K562 (cell line): ENCODE results near the gene MC5R. TPM values are rescaled to one million over a fixed set of nuclear protein-coding genes. Genes with fewer than 3 reads are reported as not detected.

Experiments
- ATAC-seq: fragments of 200-7000 bp; cut with Tn5 transposase; 3 replicates; pipeline ENCODE4 v1.9.1; 2020; ENCODE audit warnings: moderate library complexity
- BruUV-seq: library from RNA; stranded (reverse); fragments of 400-500 nt; replicated peaks from 2 replicates; lab custom pipeline; 2021; lab: Mats Ljungman, UMichigan
- CTCF ChIA-PET: fragments of 300-600 bp; formaldehyde crosslinking; extraction: SDS; loops from one replicate; lab custom pipeline; 2021; ENCODE audit warnings: low intra/inter-chr PET ratio; lab: Yijun Ruan, JAX
- POLR2A ChIA-PET: fragments of 300-600, 350-650 bp; sonication (Branson Sonifier 250); formaldehyde crosslinking; extraction: SDS; loops from one replicate; lab custom pipeline; 2021; ENCODE audit warnings: antibody characterized with exemption, inconsistent platforms; lab: Yijun Ruan, JAX
- DNase-seq, 4 experiments: peaks; one replicate each; pipeline versions ENCODE4 v3.0.0 to v3.0.0-alpha.2; 2011 to 2018; ENCODE audit warnings: low spot score in 3 of 4, mixed read lengths in 3 of 4; ENCODE audit errors: extremely low read depth in 1 of 4
- FAIRE-seq: peaks from 2 replicates; lab custom pipeline; 2011; peaks lifted over from hg19 to GRCh38; lab: Jason Lieb, UNC
- H2AFZ ChIP-seq: 2 replicates; pipeline ENCODE4 v1.6.0; 2011; ENCODE audit warnings: low read depth, low read length, control low read depth, inconsistent platforms
- H3K27ac ChIP-seq: fragments of 200-600 bp; 3 replicates; pipeline ENCODE4 v1.8.0; 2011; ENCODE audit warnings: low read depth, mild to moderate bottlenecking, control low read depth, inconsistent platforms, low read length, moderate library complexity, mixed read lengths; ENCODE audit errors: extremely low read depth
- H3K27me3 ChIP-seq, 2 experiments: fragments of 300-600 bp in 1 of 2; 2 replicates in 1 of 2; 3 replicates in 1 of 2; pipeline versions ENCODE4 v1.6.0 to v1.8.0; 2011; ENCODE audit warnings: inconsistent platforms in 2 of 2, low read length in 2 of 2, mild to moderate bottlenecking in 1 of 2, mixed read lengths in 1 of 2, moderate library complexity in 1 of 2; ENCODE audit not compliant: control insufficient read depth in 2 of 2, insufficient read depth in 2 of 2
- H3K36me3 ChIP-seq: fragments of 300-600 bp; 3 replicates; pipeline ENCODE4 v1.8.0; 2011; ENCODE audit warnings: mild to moderate bottlenecking, low read length, inconsistent platforms; ENCODE audit not compliant: control insufficient read depth, insufficient read depth
- H3K4me1 ChIP-seq, 2 experiments: fragments of 200-600 bp in 1 of 2; replicated peaks in 1 of 2; 2 replicates in 1 of 2; 3 replicates in 1 of 2; pipeline versions ENCODE4 v1.5.1 to v1.8.0; 2011; ENCODE audit warnings: inconsistent platforms in 2 of 2, low read length in 2 of 2, mild to moderate bottlenecking in 1 of 2, mixed read lengths in 1 of 2, moderate library complexity in 1 of 2; ENCODE audit not compliant: control insufficient read depth in 2 of 2, insufficient read depth in 2 of 2
- H3K4me2 ChIP-seq: 2 replicates; pipeline ENCODE4 v1.6.1; 2011; ENCODE audit warnings: low read length, control low read depth, inconsistent platforms, mixed read lengths; ENCODE audit not compliant: insufficient read depth
- H3K4me3 ChIP-seq: fragments of 200-600 bp; sonication (generic), shearing (Covaris generic); 2 replicates; pipeline ENCODE4 v1.5.1; 2016; ENCODE audit warnings: control low read depth, inconsistent platforms
- H3K79me2 ChIP-seq: fragments of 200-600 bp; 3 replicates; pipeline ENCODE4 v1.8.0; 2011; ENCODE audit warnings: low read length, inconsistent platforms; ENCODE audit not compliant: control insufficient read depth, insufficient read depth
- H3K9ac ChIP-seq, 2 experiments: 2 replicates each; pipeline versions ENCODE4 v1.6.0 to v1.6.1; 2011; ENCODE audit warnings: low read depth in 2 of 2, low read length in 2 of 2, control low read depth in 1 of 2, inconsistent platforms in 1 of 2, mild to moderate bottlenecking in 1 of 2, mixed read lengths in 1 of 2; ENCODE audit not compliant: insufficient read depth in 1 of 2
- H3K9me1 ChIP-seq: one replicate; pipeline ENCODE4 v1.6.0; 2011; ENCODE audit warnings: inconsistent platforms, mild to moderate bottlenecking, low read length, moderate library complexity; ENCODE audit not compliant: control insufficient read depth, insufficient read depth
- H3K9me3 ChIP-seq: replicated peaks from 2 replicates; pipeline ENCODE4 v1.5.1; 2011; ENCODE audit warnings: low read depth, low read length, inconsistent platforms; ENCODE audit not compliant: control insufficient read depth, insufficient read depth
- H4K20me1 ChIP-seq: replicated peaks from 2 replicates; pipeline ENCODE4 v1.6.1; 2011; ENCODE audit warnings: low read length, inconsistent platforms, mixed read lengths; ENCODE audit not compliant: control insufficient read depth, insufficient read depth
- ELK3 ChIP-seq: fragments of 450-650 bp; formaldehyde crosslinking; IDR thresholded peaks from 2 replicates; pipeline ENCODE4 v1.4.0; 2020; ENCODE audit warnings: mild to moderate bottlenecking
- HIVEP1 ChIP-seq: fragments of 250-450 bp; sonication (Bioruptor Pico); IDR thresholded peaks from 2 replicates; pipeline ENCODE4 v1.4.0; 2020; ENCODE audit warnings: mild to moderate bottlenecking
- ZNF12 ChIP-seq: sonication (generic); formaldehyde crosslinking; IDR thresholded peaks from 2 replicates; pipeline ENCODE4 v1.4.0; 2020; ENCODE audit warnings: mild to moderate bottlenecking, missing genetic modification reagents
- WGBS: fragments of 100-300 bp; shearing (Covaris generic); methylation state at CpG from one replicate; pipeline ENCODE4 v1.1.6; 2016; ENCODE audit warnings: low coverage, mixed read lengths; ENCODE audit not compliant: insufficient coverage; ENCODE audit errors: missing lambda C conversion rate; 5-methylcytosine and 5-hydroxymethylcytosine counted together
- in situ Hi-C: fragments of 300-500 bp; cut with MboI; formaldehyde crosslinking; loops from 4 replicates; pipeline ENCODE4 v1.15.0; 2018; ENCODE audit warnings: inconsistent platforms, mixed read lengths
- intact Hi-C: fragments of 100-400 bp; cut with micrococcal nuclease; formaldehyde crosslinking; loops from 2 replicates; pipeline ENCODE4 v1.14.2; 2022
- polyA plus RNA-seq, 8 experiments: library from polyadenylated mRNA; depleted of rRNA in 4 of 8; stranded (reverse) in 5 of 8; unstranded in 3 of 8; fragments of >200 nt; fragmentation: Nextera tagmentation in 2 of 8; fragmentation: Illumina TruSeq in 1 of 8; extraction: Ambion mirVana in 2 of 8; extraction: Trizol in 1 of 8; gene quantifications; 2 replicates each; pipeline versions ENCODE4 v1.2.1 to v1.2.3, GENCODE V29; 2011 to 2014; ENCODE audit warnings: inconsistent platforms in 1 of 8, missing spikeins in 1 of 8
- total RNA-seq, 7 experiments: library from RNA; depleted of rRNA in 6 of 7; stranded (reverse); fragments of >200 nt in 6 of 7; fragmentation: Illumina TruSeq in 2 of 7; extraction: Trizol in 2 of 7; gene quantifications; 2 replicates each; pipeline versions ENCODE4 v1.2.1 to v1.2.3, GENCODE V29; 2011 to 2021; ENCODE audit warnings: low replicate concordance in 1 of 7

Gene MC5R
- total and polyA plus RNA-seq, 9 of the 15 experiments (the other 6 are each of a cell fraction or from before 2014, with no cell fraction given), result not detected

GRCh38 chr18:13874558-13874957, 50.6 kb downstream of the MC5R start:
- DNase-seq, result no peak
- in situ Hi-C loops (no loop called here), intact Hi-C loops (no loop called here)
- ChIA-PET POLR2A (no interaction called here), CTCF (no interaction called here)
- 0% methylated on average over 4 of the region's 4 CpGs for WGBS
- H3K4me2 ChIP-seq, result no peak overlapping the region
- H3K27ac ChIP-seq, result no peak overlapping the region
- H3K27me3 ChIP-seq, result peaks cover 2 to 14% of the 10 kb centered on the region in 2 experiments; a peak in 2 of 5 replicates
- BruUV-seq, result no TSS peak
- H3K4me1 ChIP-seq, result no peaks in the 10 kb centered on the region
- H3K9me1 ChIP-seq, result no peaks in the 10 kb centered on the region
- no peaks in the 10 kb centered on the region for H3K36me3 ChIP-seq
- no peak for FAIRE-seq
- TF ChIP-seq ELK3 (no peak), ZNF12 (no peak), HIVEP1 (no peak)
- no peak for ATAC-seq
- no peak overlapping the region for H3K9ac ChIP-seq
- no peak overlapping the region for H2AFZ ChIP-seq
- H4K20me1 ChIP-seq, result no peaks in the 10 kb centered on the region
- H3K4me3 ChIP-seq, result no peak overlapping the region
- H3K9me3 ChIP-seq, result no peaks in the 10 kb centered on the region
- no peaks in the 10 kb centered on the region for H3K79me2 ChIP-seq

Other genes with a start within 250 kb of the MC5R start
- gene FAM210A, start 97.6 kb upstream of the MC5R start, total RNA-seq (2014; rRNA removed), result 19.1 and 23.1 TPM in 2 replicates
- 21.2 and 25.3 TPM in 2 replicates for gene FAM210A, start 97.6 kb upstream of the MC5R start, total RNA-seq (2014; rRNA removed; fragmentation: Illumina TruSeq; extraction: Trizol)
- gene FAM210A, start 97.6 kb upstream of the MC5R start, total RNA-seq (2015; rRNA removed; fragmentation: Illumina TruSeq; extraction: Trizol), result 15.6 and 18.3 TPM in 2 replicates
- 24.4 and 24.9 TPM in 2 replicates for gene FAM210A, start 97.6 kb upstream of the MC5R start, total RNA-seq (2021)
- 30.5 and 41.7 TPM in 2 replicates for gene FAM210A, start 97.6 kb upstream of the MC5R start, polyA plus RNA-seq (2011; rRNA removed)
- gene FAM210A, start 97.6 kb upstream of the MC5R start, polyA plus RNA-seq (2014; fragmentation: Illumina TruSeq; extraction: Trizol), result 17.4 and 20.0 TPM in 2 replicates
- 10 to 100 TPM in 1 of 2 experiments, 1 to 10 TPM in 1; 8.3 to 11.2 TPM for gene FAM210A, start 97.6 kb upstream of the MC5R start, polyA plus RNA-seq (2014; fragmentation: Nextera tagmentation; extraction: Ambion mirVana)
- gene FAM210A, start 97.6 kb upstream of the MC5R start, polyA plus RNA-seq (2014; rRNA removed), result 17.4 and 19.8 TPM in 2 replicates
- gene RNMT, start 97.5 kb upstream of the MC5R start, total RNA-seq (2014; rRNA removed), result 15.7 and 20.2 TPM in 2 replicates
- gene RNMT, start 97.5 kb upstream of the MC5R start, total RNA-seq (2014; rRNA removed; fragmentation: Illumina TruSeq; extraction: Trizol), result 41.2 and 49.7 TPM in 2 replicates
- 26.7 and 28.3 TPM in 2 replicates for gene RNMT, start 97.5 kb upstream of the MC5R start, total RNA-seq (2015; rRNA removed; fragmentation: Illumina TruSeq; extraction: Trizol)
- gene RNMT, start 97.5 kb upstream of the MC5R start, total RNA-seq (2021), result 37.5 and 41.4 TPM in 2 replicates
- 31.6 and 34.1 TPM in 2 replicates for gene RNMT, start 97.5 kb upstream of the MC5R start, polyA plus RNA-seq (2011; rRNA removed)
- gene RNMT, start 97.5 kb upstream of the MC5R start, polyA plus RNA-seq (2014; fragmentation: Illumina TruSeq; extraction: Trizol), result 33.1 and 33.8 TPM in 2 replicates
- 10 to 100 TPM; 40.0 to 63.4 TPM for gene RNMT, start 97.5 kb upstream of the MC5R start, polyA plus RNA-seq (2014; fragmentation: Nextera tagmentation; extraction: Ambion mirVana)
- gene RNMT, start 97.5 kb upstream of the MC5R start, polyA plus RNA-seq (2014; rRNA removed), result 21.7 and 24.1 TPM in 2 replicates
- gene MC2R, start 91.4 kb downstream of the MC5R start, total RNA-seq (2014; rRNA removed), result not detected in 2 replicates
- not detected in 2 replicates for gene MC2R, start 91.4 kb downstream of the MC5R start, total RNA-seq (2014; rRNA removed; fragmentation: Illumina TruSeq; extraction: Trizol)
- not detected in 2 replicates for gene MC2R, start 91.4 kb downstream of the MC5R start, total RNA-seq (2015; rRNA removed; fragmentation: Illumina TruSeq; extraction: Trizol)
- not detected in 2 replicates for gene MC2R, start 91.4 kb downstream of the MC5R start, total RNA-seq (2021)
- not detected in 2 replicates for gene MC2R, start 91.4 kb downstream of the MC5R start, polyA plus RNA-seq (2011; rRNA removed)
- not detected in 2 replicates for gene MC2R, start 91.4 kb downstream of the MC5R start, polyA plus RNA-seq (2014; fragmentation: Illumina TruSeq; extraction: Trizol)
- gene MC2R, start 91.4 kb downstream of the MC5R start, polyA plus RNA-seq (2014; fragmentation: Nextera tagmentation; extraction: Ambion mirVana), result not detected
- gene MC2R, start 91.4 kb downstream of the MC5R start, polyA plus RNA-seq (2014; rRNA removed), result not detected in 2 replicates